HepG2 (cell line): ENCODE measurements around the gene KAT6B. TPM values are rescaled to one million over a fixed set of nuclear protein-coding genes. Genes with fewer than 3 reads are reported as not detected.

Experiments used
- ATAC-seq: fragments of 200-7000 bp; cut with Tn5 transposase; 3 replicates; pipeline ENCODE4 v1.9.1; 2020; ENCODE audit warnings: mild to moderate bottlenecking, moderate library complexity
- BruUV-seq: library from RNA; stranded (reverse); fragments of 400-500 nt; replicated peaks from 2 replicates; lab custom pipeline; 2021; lab: Mats Ljungman, UMichigan
- CTCF ChIA-PET: fragments of 300-600 bp; formaldehyde crosslinking; extraction: SDS; loops from one replicate; lab custom pipeline; 2021; ENCODE audit warnings: low total read pairs, inconsistent platforms, low intra/inter-chr PET ratio; lab: Yijun Ruan, JAX
- POLR2A ChIA-PET: fragments of 350-600 bp; sonication (Branson Sonifier 250); formaldehyde crosslinking; loops from one replicate; lab custom pipeline; 2020; ENCODE audit warnings: antibody characterized with exemption, inconsistent platforms; lab: Yijun Ruan, JAX
- DNase-seq: peaks from one replicate; pipeline ENCODE4 v3.0.0-alpha.2; 2015; ENCODE audit warnings: low spot score
- FAIRE-seq: peaks from 3 replicates; lab custom pipeline; 2011; peaks lifted over from hg19 to GRCh38; lab: Jason Lieb, UNC
- H2AFZ ChIP-seq: one replicate; pipeline ENCODE4 v1.6.1; 2011; ENCODE audit warnings: low read length, inconsistent platforms
- H3K27ac ChIP-seq: fragments of 300-600 bp; 3 replicates; pipeline ENCODE4 v1.8.0; 2011; ENCODE audit warnings: mixed run types, mild to moderate bottlenecking, mixed read lengths, low read length, inconsistent platforms; ENCODE audit not compliant: insufficient read depth; ENCODE audit errors: extremely low read length
- H3K27me3 ChIP-seq, 2 experiments: fragments of 200-600 bp in 1 of 2; 2 replicates in 1 of 2; 3 replicates in 1 of 2; pipeline versions ENCODE4 v1.6.0 to v1.8.0; 2011; ENCODE audit warnings: low read length in 2 of 2, mild to moderate bottlenecking in 2 of 2, moderate library complexity in 2 of 2, inconsistent platforms in 1 of 2; ENCODE audit not compliant: insufficient read depth in 2 of 2, control insufficient read depth in 1 of 2
- H3K36me3 ChIP-seq, 2 experiments: fragments of 200-600 bp in 1 of 2; replicated peaks in 1 of 2; 2 replicates in 1 of 2; 3 replicates in 1 of 2; pipeline versions ENCODE4 v1.5.1 to v1.8.0; 2011; ENCODE audit warnings: low read length in 2 of 2, inconsistent platforms in 1 of 2; ENCODE audit not compliant: insufficient read depth in 2 of 2, control insufficient read depth in 1 of 2
- H3K4me1 ChIP-seq: 2 replicates; pipeline ENCODE4 v1.5.1; 2012; ENCODE audit warnings: low read length, inconsistent platforms; ENCODE audit not compliant: insufficient read depth
- H3K4me2 ChIP-seq: 2 replicates; pipeline ENCODE4 v1.6.0; 2011; ENCODE audit warnings: low read depth, low read length, inconsistent platforms
- H3K4me3 ChIP-seq, 3 experiments: fragments of 200-600 bp in 1 of 3; sonication (generic), shearing (Covaris generic) in 1 of 3; replicated peaks in 1 of 3; 2 replicates each; pipeline ENCODE4 v1.5.1; 2011 to 2016; ENCODE audit warnings: low read length in 3 of 3, inconsistent platforms in 2 of 3, low read depth in 2 of 3, mild to moderate bottlenecking in 2 of 3, control low read depth in 1 of 3, mixed read lengths in 1 of 3; ENCODE audit not compliant: insufficient read depth in 1 of 3
- H3K79me2 ChIP-seq: one replicate; pipeline ENCODE4 v1.6.1; 2011; ENCODE audit warnings: low read length, inconsistent platforms; ENCODE audit not compliant: insufficient read depth
- H3K9ac ChIP-seq: 2 replicates; pipeline ENCODE4 v1.6.0; 2011; ENCODE audit warnings: mild to moderate bottlenecking, low read depth, low read length, inconsistent platforms; ENCODE audit not compliant: insufficient read depth
- H3K9me3 ChIP-seq: 2 replicates; pipeline ENCODE4 v1.5.1; 2012; ENCODE audit warnings: mild to moderate bottlenecking, low read length
- H4K20me1 ChIP-seq: 2 replicates; pipeline ENCODE4 v1.6.0; 2011; ENCODE audit warnings: inconsistent platforms, mild to moderate bottlenecking, low read length, moderate library complexity; ENCODE audit not compliant: insufficient read depth
- ZBTB3 ChIP-seq: sonication (generic); formaldehyde crosslinking; IDR thresholded peaks from 2 replicates; pipeline ENCODE4 v1.4.0; 2020; ENCODE audit warnings: low read depth, mild to moderate bottlenecking, moderate library complexity, missing genetic modification reagents, borderline replicate concordance
- ZNF496 ChIP-seq: sonication (generic); formaldehyde crosslinking; IDR thresholded peaks from 2 replicates; pipeline ENCODE4 v1.8.1; 2023; ENCODE audit warnings: mild to moderate bottlenecking, moderate library complexity, missing genetic modification reagents; ENCODE audit not compliant: insufficient replicate concordance
- WGBS: methylation state at CpG from one replicate; pipeline ENCODE4 v1.1.6; 2017; ENCODE audit warnings: low lambda C conversion rate; 5-methylcytosine and 5-hydroxymethylcytosine counted together
- in situ Hi-C: cut with HindIII; loops from 2 replicates; pipeline ENCODE4 v1.10.0; 2017; ENCODE audit warnings: low pct_unique_long_range_greater_than_20kb; ENCODE audit not compliant: extremely low pct_ligation_motif_present
- intact Hi-C: fragments of 100-400 bp; cut with micrococcal nuclease; formaldehyde crosslinking; loops from one replicate; pipeline ENCODE4 v1.10.0; 2022; ENCODE audit not compliant: unreplicated experiment
- polyA plus RNA-seq, 8 experiments: library from polyadenylated mRNA; depleted of rRNA in 3 of 8; stranded (reverse) in 7 of 8; unstranded in 1 of 8; fragments of >200 nt; fragmentation: Illumina TruSeq in 4 of 8; extraction: Trizol in 4 of 8; gene quantifications; 2 replicates each; pipeline versions ENCODE4 v1.2.1 to v1.2.3, GENCODE V29; 2011 to 2016; ENCODE audit warnings: low read depth in 4 of 8, missing spikeins in 1 of 8, mixed read lengths in 1 of 8; ENCODE audit not compliant: insufficient read depth in 1 of 8
- total RNA-seq, 5 experiments: library from RNA; depleted of rRNA; stranded (reverse); fragments of >200 nt; fragmentation: Illumina TruSeq; extraction: Trizol; gene quantifications; 2 replicates each; pipeline ENCODE4 v1.2.3, GENCODE V29; 2016; ENCODE audit warnings: low read depth in 1 of 5
- TF ChIP-seq, protein P1 (sequence below): sonication (generic); formaldehyde crosslinking; IDR thresholded peaks from 2 replicates; pipeline ENCODE4 v1.4.0; 2020; ENCODE audit warnings: mild to moderate bottlenecking, missing genetic modification reagents
- TF ChIP-seq, protein P2 (sequence below): IDR thresholded peaks from 2 replicates; pipeline ENCODE4 v1.6.1; 2016; ENCODE audit warnings: low read depth, control low read depth

The KAT6B gene
- total and polyA plus RNA-seq, 2 of the 13 experiments (the other 11 are each of a cell fraction or from before 2014, with no cell fraction given) = 3.0 to 9.5 TPM

DNA sequence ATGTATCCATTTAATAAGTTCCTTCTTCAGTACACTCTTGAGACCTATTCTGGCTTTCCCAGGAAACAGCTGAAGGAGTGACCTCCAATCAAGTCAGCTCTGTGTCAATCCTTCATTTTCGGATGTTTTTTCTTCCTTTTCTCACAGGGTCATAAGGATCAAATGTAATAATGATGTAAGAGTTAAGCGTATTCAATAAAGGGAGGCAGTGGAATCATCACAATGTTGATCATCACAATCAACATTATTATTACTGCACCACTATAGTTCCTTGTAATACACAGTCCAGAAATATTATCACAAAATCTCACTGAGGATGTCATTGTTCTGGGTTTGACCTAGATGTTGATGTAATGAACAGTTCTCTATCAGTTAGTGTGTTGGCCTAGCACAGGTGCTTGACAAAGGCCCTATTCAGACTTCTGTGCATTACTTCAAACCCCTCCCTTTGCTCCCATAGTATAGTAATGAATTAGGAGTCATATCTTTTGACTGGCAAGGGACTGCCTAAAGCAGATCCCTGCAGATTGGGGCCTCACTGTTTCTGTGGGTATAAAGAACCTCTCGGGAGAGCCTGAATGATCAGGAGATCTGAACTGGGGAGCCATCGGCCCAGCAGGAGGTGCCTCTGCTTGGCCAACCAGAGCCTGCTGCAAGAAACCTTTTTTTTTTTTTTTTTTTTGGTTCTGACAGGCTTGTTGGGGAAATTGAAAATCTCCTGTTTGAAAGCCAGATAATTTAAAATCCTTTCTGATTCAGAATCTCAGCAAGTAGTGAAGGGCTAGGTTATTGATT lies 100.6 kb downstream of the KAT6B start (continued):
- TF ChIP-seq, protein P1, sequence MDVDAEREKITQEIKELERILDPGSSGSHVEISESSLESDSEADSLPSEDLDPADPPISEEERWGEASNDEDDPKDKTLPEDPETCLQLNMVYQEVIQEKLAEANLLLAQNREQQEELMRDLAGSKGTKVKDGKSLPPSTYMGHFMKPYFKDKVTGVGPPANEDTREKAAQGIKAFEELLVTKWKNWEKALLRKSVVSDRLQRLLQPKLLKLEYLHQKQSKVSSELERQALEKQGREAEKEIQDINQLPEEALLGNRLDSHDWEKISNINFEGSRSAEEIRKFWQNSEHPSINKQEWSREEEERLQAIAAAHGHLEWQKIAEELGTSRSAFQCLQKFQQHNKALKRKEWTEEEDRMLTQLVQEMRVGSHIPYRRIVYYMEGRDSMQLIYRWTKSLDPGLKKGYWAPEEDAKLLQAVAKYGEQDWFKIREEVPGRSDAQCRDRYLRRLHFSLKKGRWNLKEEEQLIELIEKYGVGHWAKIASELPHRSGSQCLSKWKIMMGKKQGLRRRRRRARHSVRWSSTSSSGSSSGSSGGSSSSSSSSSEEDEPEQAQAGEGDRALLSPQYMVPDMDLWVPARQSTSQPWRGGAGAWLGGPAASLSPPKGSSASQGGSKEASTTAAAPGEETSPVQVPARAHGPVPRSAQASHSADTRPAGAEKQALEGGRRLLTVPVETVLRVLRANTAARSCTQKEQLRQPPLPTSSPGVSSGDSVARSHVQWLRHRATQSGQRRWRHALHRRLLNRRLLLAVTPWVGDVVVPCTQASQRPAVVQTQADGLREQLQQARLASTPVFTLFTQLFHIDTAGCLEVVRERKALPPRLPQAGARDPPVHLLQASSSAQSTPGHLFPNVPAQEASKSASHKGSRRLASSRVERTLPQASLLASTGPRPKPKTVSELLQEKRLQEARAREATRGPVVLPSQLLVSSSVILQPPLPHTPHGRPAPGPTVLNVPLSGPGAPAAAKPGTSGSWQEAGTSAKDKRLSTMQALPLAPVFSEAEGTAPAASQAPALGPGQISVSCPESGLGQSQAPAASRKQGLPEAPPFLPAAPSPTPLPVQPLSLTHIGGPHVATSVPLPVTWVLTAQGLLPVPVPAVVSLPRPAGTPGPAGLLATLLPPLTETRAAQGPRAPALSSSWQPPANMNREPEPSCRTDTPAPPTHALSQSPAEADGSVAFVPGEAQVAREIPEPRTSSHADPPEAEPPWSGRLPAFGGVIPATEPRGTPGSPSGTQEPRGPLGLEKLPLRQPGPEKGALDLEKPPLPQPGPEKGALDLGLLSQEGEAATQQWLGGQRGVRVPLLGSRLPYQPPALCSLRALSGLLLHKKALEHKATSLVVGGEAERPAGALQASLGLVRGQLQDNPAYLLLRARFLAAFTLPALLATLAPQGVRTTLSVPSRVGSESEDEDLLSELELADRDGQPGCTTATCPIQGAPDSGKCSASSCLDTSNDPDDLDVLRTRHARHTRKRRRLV (CRISPR knock-in tag) = no peak
- TF ChIP-seq, all 625 proteins: peak for 4

DNA sequence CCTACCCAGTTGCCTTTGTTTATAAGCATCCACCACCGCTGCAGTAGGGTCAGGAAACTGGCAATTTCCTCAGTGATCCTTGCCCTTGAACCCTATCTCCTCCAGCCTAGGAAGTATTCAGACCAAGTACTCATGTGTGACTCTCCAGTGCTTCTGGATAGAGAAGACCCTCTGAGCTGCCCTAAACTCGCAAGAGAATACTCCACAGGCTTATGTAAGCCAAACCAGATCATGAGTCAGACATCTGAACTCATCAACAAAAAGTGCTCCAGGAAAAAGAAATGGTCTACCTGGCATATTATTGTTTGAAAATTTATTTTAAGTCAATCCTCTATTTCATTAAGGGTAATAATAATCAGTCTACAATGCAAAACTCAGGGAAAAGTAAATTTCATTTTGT lies 101.3 kb downstream of the KAT6B start:
- no peak overlapping the region for H3K9ac ChIP-seq
- H3K4me1 ChIP-seq = peaks cover 27% of the 10 kb centered on the region
- WGBS = 90% methylated on average over 2 of the region's 2 CpGs
- no peaks in the 10 kb centered on the region for H3K9me3 ChIP-seq
- H3K4me2 ChIP-seq = no peak overlapping the region
- H3K4me3 ChIP-seq = no peak overlapping the region
- TF ChIP-seq ZBTB3 (CRISPR knock-in tag) (no peak), ZNF496 (CRISPR knock-in tag) (no peak)
- TF ChIP-seq, protein P2, sequence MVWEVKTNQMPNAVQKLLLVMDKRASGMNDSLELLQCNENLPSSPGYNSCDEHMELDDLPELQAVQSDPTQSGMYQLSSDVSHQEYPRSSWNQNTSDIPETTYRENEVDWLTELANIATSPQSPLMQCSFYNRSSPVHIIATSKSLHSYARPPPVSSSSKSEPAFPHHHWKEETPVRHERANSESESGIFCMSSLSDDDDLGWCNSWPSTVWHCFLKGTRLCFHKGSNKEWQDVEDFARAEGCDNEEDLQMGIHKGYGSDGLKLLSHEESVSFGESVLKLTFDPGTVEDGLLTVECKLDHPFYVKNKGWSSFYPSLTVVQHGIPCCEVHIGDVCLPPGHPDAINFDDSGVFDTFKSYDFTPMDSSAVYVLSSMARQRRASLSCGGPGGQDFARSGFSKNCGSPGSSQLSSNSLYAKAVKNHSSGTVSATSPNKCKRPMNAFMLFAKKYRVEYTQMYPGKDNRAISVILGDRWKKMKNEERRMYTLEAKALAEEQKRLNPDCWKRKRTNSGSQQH (CRISPR knock-in tag) = no peak
- ATAC-seq (no peak), FAIRE-seq (no peak), DNase-seq (no peak)
- in situ Hi-C loops = no loop called here
- no peaks in the 10 kb centered on the region for H3K36me3 ChIP-seq
- H3K27ac ChIP-seq = no peak overlapping the region
- H2AFZ ChIP-seq = no peak overlapping the region
- peaks cover 3% of the 10 kb centered on the region for H3K79me2 ChIP-seq
- H4K20me1 ChIP-seq = no peaks in the 10 kb centered on the region
- intact Hi-C loops = no loop called here
- no TSS peak for BruUV-seq
- H3K27me3 ChIP-seq = no peaks in the 10 kb centered on the region
- ChIA-PET POLR2A (no interaction called here), CTCF (no interaction called here)
